ENCODE data around the gene TMEM217. TPM values are rescaled to one million over a fixed set of nuclear protein-coding genes. Genes with fewer than 3 reads are reported as not detected.
"Not testable (repeated sequence)": the region's sequence is repeated elsewhere in the genome, so short reads cannot be mapped to it uniquely, and the experiment has no call there.

The TMEM217 gene
- total and polyA plus RNA-seq, 2 donors (not counting 1 experiment from before 2014, with no cell fraction given), result 0.73 to 1.2 TPM

DNA sequence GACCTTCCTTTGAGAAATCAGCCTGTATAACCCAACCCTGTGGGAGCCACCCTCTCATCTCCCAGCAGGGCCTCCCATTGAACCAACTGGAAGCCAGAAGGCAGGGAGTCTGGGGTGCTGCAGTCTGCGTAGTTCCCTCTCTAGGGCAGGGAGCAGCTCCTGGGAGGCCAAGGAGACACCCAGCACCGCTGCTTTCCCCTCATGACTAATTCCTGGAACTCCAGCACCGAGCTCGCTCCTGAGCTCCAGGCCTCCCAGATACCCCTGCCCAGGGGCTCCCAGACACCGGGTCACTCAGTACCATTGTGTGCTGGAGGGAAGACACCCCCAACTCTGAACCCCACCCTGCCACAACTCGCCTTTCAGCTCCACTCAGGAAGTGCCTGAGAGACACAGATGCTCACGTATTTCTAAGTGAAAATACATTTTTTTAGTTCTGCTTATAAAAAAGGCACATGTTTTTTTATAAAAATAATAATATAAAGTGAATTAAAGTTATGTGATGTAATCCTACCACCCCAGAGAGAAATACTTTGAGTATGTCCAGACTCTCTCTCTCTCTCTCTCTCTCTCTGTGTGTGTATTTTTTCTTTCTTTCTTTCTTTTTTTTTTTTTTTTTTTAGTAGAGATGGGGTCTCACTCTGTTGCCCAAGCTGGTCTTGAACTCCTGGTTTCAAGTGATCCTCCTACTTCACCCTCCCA, 70.5 kb downstream of the TMEM217 start:
- Mint-ChIP-seq H3K27ac (no peak overlapping the region), H3K27me3 (no peaks in the 10 kb centered on the region), H3K4me3 (no peak overlapping the region), H3K9me3 (ENCODE audit: insufficient read depth) (no peaks in the 10 kb centered on the region), H3K4me1 (peaks cover 25% of the 10 kb centered on the region)
- Histone ChIP-seq H3K4me3 (ENCODE audit: control extremely low read depth in 1 of 5, extremely low read depth in 1 of 5, insufficient read depth in 1 of 5, low read depth in 2 of 5, low read length in 4 of 5) (no peak overlapping the region), H2AFZ (ENCODE audit: insufficient read depth, low read depth, low read length, poor library complexity, severe bottlenecking) (no peak overlapping the region), H3K4me1 (ENCODE audit: control insufficient read depth in 2 of 2, insufficient read depth in 2 of 2, low read length in 2 of 2) (peaks cover 12 to 21% of the 10 kb centered on the region in 2 donors), H3K9me3 (ENCODE audit: control extremely low read depth in 1 of 3, control insufficient read depth in 2 of 3, insufficient read depth in 1 of 3, low read length in 2 of 3) (no peaks in the 10 kb centered on the region), H3K9ac (ENCODE audit: low read length) (no peak overlapping the region), H3K79me2 (ENCODE audit: control insufficient read depth, insufficient read depth, low read length) (no peaks in the 10 kb centered on the region), H4K20me1 (ENCODE audit: control insufficient read depth, insufficient read depth, low read length, poor library complexity, severe bottlenecking) (no peaks in the 10 kb centered on the region), H3K36me3 (replicated peaks in 1 of 2; ENCODE audit: control extremely low read depth in 1 of 2, control insufficient read depth in 1 of 2, extremely low read depth in 1 of 2, insufficient read depth in 2 of 2, low read length in 1 of 2) (no peaks in the 10 kb centered on the region), H3K4me2 (replicated peaks; ENCODE audit: low read depth, low read length, poor library complexity, severe bottlenecking) (no peak overlapping the region), H3K27ac (ENCODE audit: low read length in 2 of 2) (no peak overlapping the region), H3K27me3 (replicated peaks in 1 of 4; ENCODE audit: control extremely low read depth in 1 of 4, control insufficient read depth in 3 of 4, insufficient read depth in 4 of 4, low read length in 3 of 4) (no peaks in the 10 kb centered on the region)
- DNase-seq (no peak), ATAC-seq (ENCODE audit: low read depth) (no peak)
- intact Hi-C loops (cut with micrococcal nuclease), result no loop called here
- ChIA-PET CTCF (interaction anchor here (1.9 to 2.1 kb wide), 3 partner anchors 10 to 136 kb away, joined by 4 to 8 read pairs (median 5); no protein-coding TSS in a partner anchor), POLR2A (interaction anchor here (1.5 kb wide), 1 partner anchor 11 kb away, joined by 4 read pairs; no protein-coding TSS in a partner anchor)
- TF ChIP-seq, protein P1, sequence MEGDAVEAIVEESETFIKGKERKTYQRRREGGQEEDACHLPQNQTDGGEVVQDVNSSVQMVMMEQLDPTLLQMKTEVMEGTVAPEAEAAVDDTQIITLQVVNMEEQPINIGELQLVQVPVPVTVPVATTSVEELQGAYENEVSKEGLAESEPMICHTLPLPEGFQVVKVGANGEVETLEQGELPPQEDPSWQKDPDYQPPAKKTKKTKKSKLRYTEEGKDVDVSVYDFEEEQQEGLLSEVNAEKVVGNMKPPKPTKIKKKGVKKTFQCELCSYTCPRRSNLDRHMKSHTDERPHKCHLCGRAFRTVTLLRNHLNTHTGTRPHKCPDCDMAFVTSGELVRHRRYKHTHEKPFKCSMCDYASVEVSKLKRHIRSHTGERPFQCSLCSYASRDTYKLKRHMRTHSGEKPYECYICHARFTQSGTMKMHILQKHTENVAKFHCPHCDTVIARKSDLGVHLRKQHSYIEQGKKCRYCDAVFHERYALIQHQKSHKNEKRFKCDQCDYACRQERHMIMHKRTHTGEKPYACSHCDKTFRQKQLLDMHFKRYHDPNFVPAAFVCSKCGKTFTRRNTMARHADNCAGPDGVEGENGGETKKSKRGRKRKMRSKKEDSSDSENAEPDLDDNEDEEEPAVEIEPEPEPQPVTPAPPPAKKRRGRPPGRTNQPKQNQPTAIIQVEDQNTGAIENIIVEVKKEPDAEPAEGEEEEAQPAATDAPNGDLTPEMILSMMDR (IDR thresholded peaks at IDR 0.05), result no peak
- TF ChIP-seq EZH2 (IDR thresholded peaks at IDR 0.05; ENCODE audit: borderline replicate concordance, insufficient read depth, low read depth, low read length, poor library complexity, severe bottlenecking), result no peak
- 43% methylated on average over 6 of the region's 7 CpGs for WGBS (ENCODE audit: insufficient coverage)

DNA sequence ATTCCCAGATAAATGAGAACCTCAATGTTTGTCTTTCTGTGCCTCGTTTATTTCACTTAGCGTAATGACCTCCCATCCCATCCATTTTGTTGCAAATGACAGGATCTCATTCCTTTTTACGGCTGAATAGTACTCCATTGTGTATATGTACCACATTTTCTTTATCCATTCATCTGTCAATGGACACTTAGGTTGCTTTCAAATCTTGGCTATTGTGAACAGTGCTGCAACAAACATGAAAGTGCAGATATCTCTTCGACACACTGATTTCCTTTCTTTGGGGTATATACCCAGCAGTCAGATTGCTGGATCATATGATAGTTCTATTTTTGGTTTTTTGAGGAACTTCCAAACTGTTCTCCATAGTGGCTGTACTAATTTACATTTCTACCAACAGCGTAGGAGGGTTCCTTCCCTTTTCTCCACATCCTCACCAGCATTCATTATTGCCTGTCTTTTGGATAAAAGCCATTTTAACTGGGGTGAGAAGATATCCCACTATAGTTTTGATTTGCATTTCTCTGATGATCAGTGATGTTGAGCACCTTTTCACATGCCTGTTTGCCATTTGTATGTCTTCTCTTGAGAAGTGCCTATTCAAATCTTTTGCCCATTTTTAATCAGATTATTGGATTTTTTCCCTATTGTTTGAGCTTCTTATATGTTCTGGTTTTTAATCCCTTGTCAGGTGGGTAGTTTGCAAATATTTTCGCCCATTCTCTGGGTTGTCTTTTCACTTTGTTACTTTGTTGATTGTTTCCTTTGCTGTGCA, 71.8 kb downstream of the TMEM217 start:
- peaks cover 26% of the 10 kb centered on the region for H3K4me1 Mint-ChIP-seq
- intact Hi-C loops (cut with micrococcal nuclease); H3K27me3 Mint-ChIP-seq: not testable (repeated sequence)

More for the DNA sequence above, 71.8 kb downstream of the TMEM217 start:
- H2AFZ ChIP-seq (ENCODE audit: insufficient read depth, low read depth, low read length, poor library complexity, severe bottlenecking); H3K27me3 ChIP-seq (replicated peaks in 1 of 4; ENCODE audit: control extremely low read depth in 1 of 4, control insufficient read depth in 3 of 4, insufficient read depth in 4 of 4, low read length in 3 of 4); H3K4me3 ChIP-seq (ENCODE audit: control extremely low read depth in 1 of 5, extremely low read depth in 1 of 5, insufficient read depth in 1 of 5, low read depth in 2 of 5, low read length in 4 of 5); H3K27ac Mint-ChIP-seq; H3K36me3 ChIP-seq (replicated peaks in 1 of 2; ENCODE audit: control extremely low read depth in 1 of 2, control insufficient read depth in 1 of 2, extremely low read depth in 1 of 2, insufficient read depth in 2 of 2, low read length in 1 of 2); DNase-seq; H3K27ac ChIP-seq (ENCODE audit: low read length in 2 of 2); H3K9ac ChIP-seq (ENCODE audit: low read length); H3K4me2 ChIP-seq (replicated peaks; ENCODE audit: low read depth, low read length, poor library complexity, severe bottlenecking); H4K20me1 ChIP-seq (ENCODE audit: control insufficient read depth, insufficient read depth, low read length, poor library complexity, severe bottlenecking); H3K9me3 Mint-ChIP-seq (ENCODE audit: insufficient read depth); H3K4me3 Mint-ChIP-seq; H3K9me3 ChIP-seq (ENCODE audit: control extremely low read depth in 1 of 3, control insufficient read depth in 2 of 3, insufficient read depth in 1 of 3, low read length in 2 of 3); ATAC-seq (ENCODE audit: low read depth); H3K79me2 ChIP-seq (ENCODE audit: control insufficient read depth, insufficient read depth, low read length): not testable (repeated sequence)
- H3K4me1 ChIP-seq (ENCODE audit: control insufficient read depth in 2 of 2, insufficient read depth in 2 of 2, low read length in 2 of 2), result peaks cover 12 to 23% of the 10 kb centered on the region in 2 donors
- POLR2A ChIA-PET, result interaction anchor here (1.5 kb wide), 1 partner anchor 10 kb away, joined by 4 read pairs; no protein-coding TSS in a partner anchor
- CTCF ChIA-PET, result interaction anchor here (0.6 to 2.1 kb wide), 8 partner anchors 9 to 322 kb away, joined by 3 to 8 read pairs (median 4); no protein-coding TSS in a partner anchor
- WGBS (ENCODE audit: insufficient coverage), result 50% methylated on average over 3 of the region's 6 CpGs

All from B cell (primary cell).